GM12865 (cell line): ENCODE results near the gene VPS41.
A peak's percentile ranks its signal among the peaks of the same experiment; 100 is the strongest.

Source experiments
- DNase-seq: peaks from one replicate; pipeline ENCODE4 v3.0.0; 2010; ENCODE audit warnings: low read depth
- H3K4me3 ChIP-seq: 2 replicates; pipeline ENCODE4 v1.5.1; 2011; ENCODE audit warnings: mild to moderate bottlenecking, low read depth, low read length, control low read depth
- TF ChIP-seq, protein P1 (sequence below): IDR thresholded peaks from 2 replicates; pipeline ENCODE4 v1.5.1; 2011; ENCODE audit warnings: low read length, control low read depth, low read depth, inconsistent platforms; ENCODE audit not compliant: insufficient read depth; ENCODE audit errors: missing control alignments

VPS41 gene

DNA sequence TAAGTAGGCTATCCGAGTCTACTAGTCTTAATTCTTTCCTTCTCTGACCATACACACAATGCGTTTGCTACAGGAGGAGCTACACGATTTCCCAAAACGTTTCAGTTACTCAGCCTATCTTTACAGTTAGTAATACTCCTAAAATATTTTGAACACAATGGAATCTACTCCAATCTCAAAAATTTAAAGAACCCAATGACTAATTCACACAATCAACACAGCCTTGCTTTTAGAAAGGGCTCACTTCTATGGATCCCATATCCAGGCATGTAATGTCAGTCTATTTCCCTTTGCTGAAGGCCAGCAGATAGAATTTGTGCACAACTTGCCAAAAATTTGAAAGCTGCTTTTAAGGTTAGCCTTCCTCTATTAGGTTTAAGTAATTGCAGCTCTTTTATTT is 107.2 kb downstream of the VPS41 start:
- H3K4me3 ChIP-seq: no peak overlapping the region

DNA sequence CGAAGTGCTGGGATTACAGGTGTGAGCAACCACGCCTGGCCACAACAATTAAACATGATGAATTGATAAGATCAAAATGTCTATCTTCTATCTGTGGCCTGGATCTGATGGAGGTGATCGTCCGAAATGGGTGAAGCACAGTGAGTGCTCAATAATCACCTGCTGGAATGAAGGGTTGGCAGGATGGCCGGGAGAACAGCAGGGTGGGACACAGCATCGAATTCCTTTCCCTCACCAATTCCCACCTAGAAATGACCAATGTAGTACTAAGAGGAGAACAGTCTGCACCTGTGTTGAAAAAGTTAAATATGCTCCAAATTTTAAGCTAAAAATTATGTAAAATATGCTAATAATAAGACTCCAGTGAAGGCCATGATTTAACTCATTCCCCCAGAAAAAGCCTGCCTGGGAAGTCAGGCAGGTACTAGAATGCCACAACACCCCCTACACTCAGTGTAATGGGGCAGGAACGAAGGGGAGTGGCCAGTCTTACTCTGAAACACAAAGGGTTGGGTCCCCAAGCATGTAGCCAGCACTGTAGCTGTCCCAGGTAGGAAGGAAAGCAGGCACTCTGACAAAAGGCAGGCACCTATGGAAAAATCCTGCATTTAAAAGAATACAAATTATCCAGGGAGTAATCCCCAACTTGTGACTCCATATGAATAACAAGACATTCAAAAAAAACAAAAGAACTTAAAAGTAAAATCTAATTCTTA is 110.3 kb downstream of the VPS41 start:
- no peak overlapping the region for H3K4me3 ChIP-seq
- TF ChIP-seq, protein P1, sequence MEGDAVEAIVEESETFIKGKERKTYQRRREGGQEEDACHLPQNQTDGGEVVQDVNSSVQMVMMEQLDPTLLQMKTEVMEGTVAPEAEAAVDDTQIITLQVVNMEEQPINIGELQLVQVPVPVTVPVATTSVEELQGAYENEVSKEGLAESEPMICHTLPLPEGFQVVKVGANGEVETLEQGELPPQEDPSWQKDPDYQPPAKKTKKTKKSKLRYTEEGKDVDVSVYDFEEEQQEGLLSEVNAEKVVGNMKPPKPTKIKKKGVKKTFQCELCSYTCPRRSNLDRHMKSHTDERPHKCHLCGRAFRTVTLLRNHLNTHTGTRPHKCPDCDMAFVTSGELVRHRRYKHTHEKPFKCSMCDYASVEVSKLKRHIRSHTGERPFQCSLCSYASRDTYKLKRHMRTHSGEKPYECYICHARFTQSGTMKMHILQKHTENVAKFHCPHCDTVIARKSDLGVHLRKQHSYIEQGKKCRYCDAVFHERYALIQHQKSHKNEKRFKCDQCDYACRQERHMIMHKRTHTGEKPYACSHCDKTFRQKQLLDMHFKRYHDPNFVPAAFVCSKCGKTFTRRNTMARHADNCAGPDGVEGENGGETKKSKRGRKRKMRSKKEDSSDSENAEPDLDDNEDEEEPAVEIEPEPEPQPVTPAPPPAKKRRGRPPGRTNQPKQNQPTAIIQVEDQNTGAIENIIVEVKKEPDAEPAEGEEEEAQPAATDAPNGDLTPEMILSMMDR: no peak
- no peak for DNase-seq

More for the DNA sequence above, 107.2 kb downstream of the VPS41 start:
- TF ChIP-seq, protein P1: no peak
- DNase-seq: no peak

DNA sequence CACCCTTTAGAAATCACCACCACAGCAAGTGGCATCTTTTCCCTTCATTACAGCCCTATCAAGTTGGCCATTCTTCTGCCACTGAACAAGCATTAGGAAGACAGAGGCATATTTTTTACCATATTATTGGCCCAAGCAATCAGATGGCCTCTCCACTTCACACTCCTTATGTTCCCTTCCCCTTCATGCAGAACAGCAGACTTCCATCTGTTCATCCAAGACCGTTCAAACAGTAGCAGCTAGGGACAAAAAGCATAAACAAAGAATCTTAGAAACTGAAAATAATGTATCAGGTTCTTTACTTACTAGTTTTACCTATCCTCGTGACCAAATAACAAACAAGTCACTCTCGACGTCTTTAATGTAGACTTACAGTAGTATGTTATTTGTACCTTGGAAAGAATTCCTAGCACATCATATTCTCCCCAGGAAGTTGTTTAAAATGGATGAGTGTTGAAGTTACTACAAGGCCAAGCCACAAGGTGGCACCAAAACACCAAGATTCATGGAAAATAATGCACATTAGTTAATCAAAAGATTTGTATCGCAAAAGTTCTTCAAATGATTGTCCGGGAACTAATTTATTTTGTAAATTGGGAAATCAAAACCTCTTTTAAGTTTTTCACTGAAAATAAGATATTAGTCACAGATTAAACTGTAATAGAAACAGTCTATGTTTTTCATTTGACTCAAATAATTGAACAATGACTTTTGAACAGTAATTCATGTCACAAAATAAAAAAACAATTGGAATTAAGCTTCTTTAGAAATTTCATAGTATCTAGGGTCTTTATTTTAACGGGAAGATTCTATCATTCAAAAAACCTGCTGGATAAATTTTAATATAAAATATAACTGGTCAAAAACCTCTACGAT is 112.1 kb downstream of the VPS41 start:
- TF ChIP-seq, protein P1: peak; percentile 58
- peak; percentile 50 for DNase-seq
- H3K4me3 ChIP-seq: no peak overlapping the region

DNA sequence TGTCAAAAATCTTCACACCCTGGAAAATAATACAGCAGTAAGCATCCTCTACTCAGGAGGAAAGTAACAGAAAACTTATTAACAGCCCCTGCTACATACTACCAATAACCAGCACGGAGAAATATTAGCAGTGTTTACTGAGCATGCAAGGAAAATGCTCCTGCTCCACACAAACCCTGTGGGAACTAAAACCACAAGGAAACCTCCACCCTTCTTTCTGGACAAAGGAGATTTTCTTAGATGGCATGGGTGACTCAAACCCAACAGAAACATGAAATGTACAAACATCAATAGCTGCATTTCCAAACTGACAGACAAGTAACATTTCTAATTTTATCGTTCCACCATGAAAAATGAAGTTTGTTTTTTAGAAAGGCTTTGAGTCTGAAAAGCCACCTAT is 113.4 kb downstream of the VPS41 start:
- DNase-seq: no peak
- TF ChIP-seq, protein P1: no peak
- no peak overlapping the region for H3K4me3 ChIP-seq

DNA sequence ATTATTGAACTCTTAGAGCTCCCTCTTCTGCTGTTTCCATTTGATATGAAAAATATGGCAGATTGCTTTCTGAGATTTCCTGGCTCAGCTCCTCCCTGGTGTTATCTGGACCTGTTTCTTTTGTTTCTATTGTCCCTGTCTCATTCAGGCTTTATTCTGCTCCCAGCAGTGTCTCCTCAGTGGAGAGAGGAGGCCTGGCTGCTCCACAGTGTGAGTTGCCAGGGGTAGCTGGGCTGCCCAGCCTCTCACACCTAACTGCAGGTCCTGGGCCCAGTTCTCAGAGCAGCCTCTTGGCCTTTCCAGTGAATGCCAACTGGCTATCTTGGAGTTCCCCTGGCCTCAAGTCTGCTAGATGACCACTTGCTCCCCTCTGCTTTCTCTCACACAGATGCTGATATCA is 127.0 kb downstream of the VPS41 start:
- no peak overlapping the region for H3K4me3 ChIP-seq
- TF ChIP-seq, protein P1: no peak
- DNase-seq: no peak

DNA sequence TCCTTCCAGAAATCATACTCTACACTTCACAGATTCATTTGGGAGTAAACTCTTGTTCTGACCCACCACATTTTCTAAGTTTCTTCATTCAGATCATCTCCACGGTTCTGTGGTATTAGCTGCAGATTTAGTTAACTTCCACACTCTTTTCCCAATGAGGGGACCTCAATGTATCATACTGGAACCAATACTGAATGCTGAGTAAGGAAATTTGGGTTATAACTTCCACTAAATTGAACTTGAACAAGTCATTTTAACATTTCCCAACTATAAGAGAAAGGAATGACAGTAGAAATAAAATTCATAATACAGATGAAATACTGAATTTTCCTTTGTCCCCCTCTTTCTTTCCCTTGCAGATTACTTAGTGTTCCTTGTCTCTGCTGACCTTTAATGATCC is 131.4 kb downstream of the VPS41 start:
- TF ChIP-seq, protein P1: no peak
- H3K4me3 ChIP-seq: no peak overlapping the region
- DNase-seq: no peak
